PFSK-1 (cell line): ENCODE results near the gene LIMK1. TPM values are rescaled to one million over a fixed set of nuclear protein-coding genes. Genes with fewer than 3 reads are reported as not detected.

Experiments
- FOXP2 ChIP-seq: optimal IDR thresholded peaks from 2 replicates; pipeline ENCODE3; 2011; ENCODE audit warnings: borderline replicate concordance, control low read depth, inconsistent platforms; ENCODE audit not compliant: insufficient read depth; ENCODE audit errors: extremely low read length, extremely low read depth
- POLR2AphosphoS5 ChIP-seq: IDR thresholded peaks from 2 replicates; pipeline ENCODE4 v1.6.1; 2012; ENCODE audit warnings: low read depth, mild to moderate bottlenecking, control low read depth, low read length, moderate library complexity
- REST ChIP-seq, 2 experiments: IDR thresholded peaks; 2 replicates each; pipeline versions ENCODE4 v1.6.1 to v1.8.0; 2011 to 2012; ENCODE audit warnings: low read depth in 2 of 2, low read length in 2 of 2, control low read depth in 1 of 2, inconsistent platforms in 1 of 2, mild to moderate bottlenecking in 1 of 2, moderate library complexity in 1 of 2; ENCODE audit not compliant: insufficient read depth in 1 of 2
- SIN3A ChIP-seq: IDR thresholded peaks from 2 replicates; pipeline ENCODE4 v1.6.1; 2012; ENCODE audit warnings: mild to moderate bottlenecking, low read length, moderate library complexity, borderline replicate concordance; ENCODE audit not compliant: insufficient read depth
- TAF1 ChIP-seq: IDR thresholded peaks from 2 replicates; pipeline ENCODE4 v1.6.1; 2012; ENCODE audit warnings: low read length, control low read depth, borderline replicate concordance; ENCODE audit not compliant: insufficient read depth
- polyA plus RNA-seq: library from polyadenylated mRNA; unstranded; fragments of >200 nt; gene quantifications from one replicate; pipeline ENCODE4 v1.2.1, GENCODE V29; 2012; ENCODE audit warnings: low read depth, missing spikeins; ENCODE audit not compliant: insufficient read length

Gene LIMK1
- polyA plus RNA-seq = 71.3 TPM

DNA sequence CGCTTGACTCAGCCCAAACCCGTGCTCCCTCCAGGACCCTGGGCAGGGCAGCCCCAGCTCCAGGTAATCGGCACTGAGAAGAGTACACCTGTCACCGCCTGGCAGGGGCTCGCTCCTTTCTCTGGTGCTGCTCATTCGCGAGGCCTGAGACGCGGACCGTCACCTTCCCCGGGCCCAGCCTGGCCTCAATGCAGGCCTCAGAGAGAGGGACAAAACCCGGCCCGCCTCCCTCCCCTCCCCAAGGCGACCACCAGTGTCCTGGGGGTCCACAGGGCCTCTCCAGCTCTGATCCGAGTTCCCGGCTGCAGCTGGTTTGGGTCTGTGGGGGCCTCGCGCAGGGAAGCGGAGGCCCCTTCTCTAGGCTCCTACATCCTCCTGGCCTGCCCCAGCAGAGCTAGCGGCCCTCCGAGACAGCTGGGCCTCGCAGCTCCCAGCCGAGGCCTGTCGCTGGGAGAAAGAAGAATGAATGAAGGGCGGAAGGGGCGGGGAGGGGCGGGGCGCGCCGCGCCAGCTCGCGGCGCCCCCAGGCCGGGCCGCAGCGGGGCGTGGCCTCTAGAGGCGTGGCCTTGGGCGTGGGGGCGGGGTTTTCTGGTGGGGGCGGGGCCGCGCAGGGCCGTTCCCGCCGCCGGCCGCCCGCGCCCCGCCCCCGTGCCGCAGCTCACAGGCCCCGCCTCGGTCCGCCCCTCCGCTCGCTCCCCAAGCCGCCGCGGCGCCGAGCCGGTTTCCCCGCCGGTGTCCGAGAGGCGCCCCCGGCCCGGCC is at the start of gene LIMK1:
Gene LIMK1, plus strand, starts transcription at position 688 of the 760 bp plus-strand sequence. CDS start 187 bp downstream, outside the sequence.
- TF ChIP-seq REST (IDR thresholded peaks at IDR 0.05; ENCODE audit: insufficient read depth in 1 of 2, low read depth in 2 of 2, low read length in 2 of 2) (0 out of 4 replicates have a peak, but pooled peaks of 1 of the 2 experiments have one; percentile 41), FOXP2 (no peak), TAF1 (peak; percentile 91), SIN3A (peak; percentile 77; the same call in 1 of the 2 replicates), POLR2AphosphoS5 (peak; percentile 88; the same call in 1 of the 2 replicates)

DNA sequence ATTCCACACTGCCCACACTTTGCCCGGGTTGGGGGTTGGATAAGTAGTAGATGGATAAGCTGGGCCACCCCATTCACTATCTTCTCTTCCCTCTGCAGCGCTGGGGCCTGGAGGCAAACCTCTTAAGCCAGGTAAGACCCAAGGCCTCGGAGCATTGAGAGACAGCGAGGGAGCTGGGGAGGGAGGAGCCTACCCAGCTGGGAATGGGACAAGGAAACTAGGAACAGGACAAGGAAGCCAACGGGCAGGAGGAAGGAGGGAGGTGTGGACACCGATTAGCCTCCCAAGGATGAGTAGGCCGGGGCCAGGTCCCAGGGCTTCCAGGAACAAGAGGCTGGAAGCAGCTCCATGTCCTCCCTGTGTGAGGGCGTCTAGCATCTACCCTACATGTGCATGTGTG is 46.0 kb upstream of the LIMK1 start:
- TF ChIP-seq POLR2AphosphoS5 (no peak), SIN3A (no peak), REST (IDR thresholded peaks at IDR 0.05; ENCODE audit: insufficient read depth in 1 of 2, low read depth in 2 of 2, low read length in 2 of 2) (no peak), TAF1 (no peak), FOXP2 (no peak)

GRCh38 chr7:74038194-74038961 is 45.2 kb upstream of the LIMK1 start:
- TF ChIP-seq TAF1 = no peak
- TF ChIP-seq REST (IDR thresholded peaks at IDR 0.05; ENCODE audit: insufficient read depth in 1 of 2, low read depth in 2 of 2, low read length in 2 of 2) = no peak
- no peak for TF ChIP-seq SIN3A
- no peak for TF ChIP-seq POLR2AphosphoS5
- TF ChIP-seq FOXP2 = no peak

- TF ChIP-seq REST (IDR thresholded peaks at IDR 0.05; ENCODE audit: insufficient read depth in 1 of 2, low read depth in 2 of 2, low read length in 2 of 2) = no peak
- TF ChIP-seq SIN3A = no peak
- no peak for TF ChIP-seq FOXP2
- no peak for TF ChIP-seq TAF1
- no peak for TF ChIP-seq POLR2AphosphoS5
Observed at GRCh38 chr7:74039337-74039736, 44.3 kb upstream of the LIMK1 start.
